Heart left ventricle (tissue), 16 donors: ENCODE data around the gene NFATC2. TPM values are rescaled to one million over a fixed set of nuclear protein-coding genes. Genes with fewer than 3 reads are reported as not detected.

Experiments
- ATAC-seq, 4 donors: fragments of 200-7000 bp; cut with Tn5 transposase; one replicate each; pipeline ENCODE4 v1.9.1; 2020 to 2022; ENCODE audit warnings: moderate library complexity in 4 of 4, mild to moderate bottlenecking in 3 of 4, moderate number of reproducible peaks in 1 of 4
- DNase-seq, 5 donors: peaks; one replicate each; pipeline ENCODE4 v3.0.0-alpha.2; 2020
- H3K27ac ChIP-seq, 12 donors: fragments of 200-600 bp; sonication (generic) in 4 of 12; one replicate each; pipeline versions ENCODE4 v1.5.0 to v1.8.0; 2016 to 2022; ENCODE audit warnings: mild to moderate bottlenecking in 2 of 12
- H3K27me3 ChIP-seq, 9 donors: fragments of 200-600 bp; sonication (generic) in 2 of 9; one replicate each; pipeline versions ENCODE4 v1.5.1 to v1.8.0; 2016 to 2022; ENCODE audit warnings: mild to moderate bottlenecking in 3 of 9
- H3K36me3 ChIP-seq, 9 donors: fragments of 200-600 bp; sonication (generic) in 2 of 9; one replicate each; pipeline versions ENCODE4 v1.5.0 to v1.8.0; 2018 to 2022; ENCODE audit warnings: mild to moderate bottlenecking in 2 of 9
- H3K4me1 ChIP-seq, 12 donors: fragments of 200-600 bp; sonication (generic) in 4 of 12; one replicate each; pipeline versions ENCODE4 v1.5.0 to v1.8.0; 2016 to 2022; ENCODE audit warnings: mild to moderate bottlenecking in 3 of 12
- H3K4me3 ChIP-seq, 12 donors: fragments of 200-600 bp; sonication (generic) in 4 of 12; one replicate each; pipeline versions ENCODE4 v1.5.0 to v1.8.0; 2017 to 2022; ENCODE audit warnings: mild to moderate bottlenecking in 9 of 12, moderate library complexity in 4 of 12
- H3K9me3 ChIP-seq, 12 donors: fragments of 200-600 bp; sonication (generic) in 4 of 12; one replicate each; pipeline versions ENCODE4 v1.5.0 to v1.8.0; 2016 to 2022; ENCODE audit warnings: mild to moderate bottlenecking in 1 of 12
- CTCF ChIP-seq, 12 donors: fragments of 200-600 bp; sonication (generic) in 4 of 12; IDR thresholded peaks; one replicate each; pipeline versions ENCODE4 v1.5.0 to v1.8.0; 2018 to 2022; ENCODE audit warnings: antibody characterized with exemption in 12 of 12, mild to moderate bottlenecking in 5 of 12
- POLR2A ChIP-seq, 2 donors: fragments of 450-650 bp; IDR thresholded peaks; one replicate each; pipeline ENCODE4 v1.6.1; 2017; ENCODE audit warnings: antibody characterized with exemption in 2 of 2, mild to moderate bottlenecking in 2 of 2, moderate library complexity in 2 of 2
- WGBS, 4 donors: extraction: QIAGEN DNeasy Blood & Tissue Kit in 2 of 4; methylation state at CpG; one replicate each; pipeline versions ENCODE4 v1.1.5 to v1.1.7; 2013 to 2018; 5-methylcytosine and 5-hydroxymethylcytosine counted together
- intact Hi-C, 10 donors: fragments of 100-400 bp; cut with DNase I; formaldehyde crosslinking; loops; one replicate each; pipeline versions ENCODE4 v1.11.1 to v1.14.2; 2022
- polyA plus RNA-seq, 2 donors: library from polyadenylated mRNA; stranded (reverse); fragments of 200-250 nt; gene quantifications; one replicate each; pipeline ENCODE4 v1.2.3, GENCODE V29; 2013
- total RNA-seq, 9 donors: library from RNA; depleted of rRNA in 2 of 9; stranded (reverse); fragments of >200 nt in 2 of 9; fragmentation: NEBNext Ultra II Directional in 3 of 9; extraction: Animal tissue kit (Norgen Biotek cat#: 25700) in 3 of 9; gene quantifications; one replicate each; pipeline versions ENCODE4 v1.1.0 to v1.2.4, GENCODE V29; 2016 to 2023
- donor health status: ischemic (EF 13 %, LVEDD 7.1; RV severe dilation, severe dysfunction).
- donor health status: healthy with polysubstance abuse.
- donor health status: DM: no; HTN: yes; CAD: no.
- donor health status: DM: no; HTN: no; CAD: no.
- donor health status: ischemic (EF 25% LVEDD 6.9; RV normal size, moderate dysfunction).
- donor health status: ischemic (EF 25% LVEDD 5.7; RV mildly dilated, moderate dysfunction).
- donor health status: healthy.
- donor health status: DM: yes; HTN: yes; CAD: no.
- donor health status: ischemic (EF 35%, LVEDD 5.7; RV mildly dilated, moderate dysfunction).
- donor health status: nonischemic (EF 11% LVEDD 7.7; RV severe dilation, severe dysfunction).
- donor health status: DM: yes; HTN: yes; CAD: no.
- donor health status: PGD.
- donor health status: ischemic (EF 29% LVEDD 5.4; RV normal size, mild dysfunction).
- donor health status: nonischemic (EF 23%, LVEDD 6.1; RV moderate dilation, normal function).

The NFATC2 gene
- total and polyA plus RNA-seq, 11 donors = 0.76 to 7.6 (median 3.2) TPM

- DNase-seq (no peak), ATAC-seq (no peak)
- Histone ChIP-seq H3K36me3 (peaks cover 0 to 11% (median 3%) of the 10 kb centered on the region in 9 donors), H3K9me3 (no peaks in the 10 kb centered on the region), H3K4me1 (peaks cover 0 to 24% (median 16%) of the 10 kb centered on the region in 12 donors), H3K27ac (peak overlapping the region in 2 of 12 donors; percentile 29 to 50), H3K27me3 (no peaks in the 10 kb centered on the region), H3K4me3 (peak overlapping the region in 2 of 12 donors; percentile 19 to 20)
- no peak for TF ChIP-seq CTCF (IDR thresholded peaks at IDR 0.05)
- intact Hi-C loops = no loop called here
- WGBS, 4 donors = 84 to 90% (median 87%) methylated on average over 14 of the region's 14 CpGs
These were observed 114.7 kb downstream of the NFATC2 start for GRCh38 chr20:51427651-51428291.

- intact Hi-C loops = no loop called here
- ATAC-seq = no peak
- 93 to 97% (median 94%) methylated on average over 19 of the region's 19 CpGs for WGBS, 4 donors
These were observed 115.5 kb downstream of the NFATC2 start for GRCh38 chr20:51426718-51427650.

GRCh38 chr20:51425347-51426106, 117.0 kb downstream of the NFATC2 start:
- intact Hi-C loops = no loop called here
- no peak overlapping the region for H3K4me3 ChIP-seq
- peaks cover 0 to 21% (median 16%) of the 10 kb centered on the region in 12 donors for H3K4me1 ChIP-seq
- WGBS, 4 donors = 84 to 93% (median 92%) methylated on average over 21 to 22 of the region's 22 CpGs
- peak overlapping the region in 1 of 12 donors; percentile 46 for H3K27ac ChIP-seq
- H3K27me3 ChIP-seq = no peaks in the 10 kb centered on the region
- H3K9me3 ChIP-seq = no peaks in the 10 kb centered on the region
- no peak for ATAC-seq
- DNase-seq = peak in 1 of 5 donors; percentile 44
- TF ChIP-seq CTCF (IDR thresholded peaks at IDR 0.05) = no peak
- no peak for TF ChIP-seq POLR2A (IDR thresholded peaks at IDR 0.05)
- H3K36me3 ChIP-seq = peaks cover 0 to 5% (median 0%) of the 10 kb centered on the region in 9 donors

More at GRCh38 chr20:51426718-51427650, 115.5 kb downstream of the NFATC2 start:
- Histone ChIP-seq H3K27me3 (no peaks in the 10 kb centered on the region), H3K36me3 (peaks cover 0 to 5% (median 3%) of the 10 kb centered on the region in 9 donors), H3K9me3 (no peaks in the 10 kb centered on the region), H3K4me3 (no peak overlapping the region), H3K4me1 (peaks cover 0 to 24% (median 16%) of the 10 kb centered on the region in 12 donors), H3K27ac (no peak overlapping the region)
- no peak for DNase-seq
- TF ChIP-seq POLR2A (IDR thresholded peaks at IDR 0.05) = no peak
- no peak for TF ChIP-seq CTCF (IDR thresholded peaks at IDR 0.05)
